HCT116 (cell line): ENCODE data around the gene SLC26A9. TPM values are rescaled to one million over a fixed set of nuclear protein-coding genes. Genes with fewer than 3 reads are reported as not detected.

Experiments
- ATAC-seq: fragments of 200-7000 bp; cut with Tn5 transposase; 2 replicates; pipeline ENCODE4 v1.9.1; 2020; ENCODE audit warnings: mild to moderate bottlenecking, moderate library complexity
- BruUV-seq: library from RNA; stranded (reverse); fragments of 400-500 nt; replicated peaks from 2 replicates; lab custom pipeline; 2021; lab: Mats Ljungman, UMichigan
- CTCF ChIA-PET: fragments of 300-600 bp; sonication (Branson Sonifier 250); formaldehyde crosslinking; loops from one replicate; lab custom pipeline; 2021; ENCODE audit warnings: antibody characterized with exemption; lab: Charles Lee
- POLR2A ChIA-PET: fragments of 300-600, 350-600 bp; sonication (Branson Sonifier 250); formaldehyde crosslinking; loops from one replicate; lab custom pipeline; 2021; ENCODE audit warnings: antibody characterized with exemption; lab: Charles Lee
- RAD21 ChIA-PET, 2 experiments: fragments of 300-600 bp; sonication (Branson Sonifier 250); formaldehyde crosslinking; loops; one replicate each; lab custom pipeline; 2023; ENCODE audit warnings: low total read pairs in 2 of 2; ENCODE audit not compliant: uncharacterized antibody in 2 of 2, unreplicated experiment in 2 of 2, low non-redundant PET in 1 of 2; lab: Charles Lee
- DNase-seq: peaks from one replicate; pipeline ENCODE4 v3.0.0-alpha.2; 2010; ENCODE audit warnings: low read depth, low spot score
- H2AFZ ChIP-seq: fragments of 200-600 bp; shearing (Covaris generic), sonication (generic); 2 replicates; pipeline ENCODE4 v1.6.1; 2017; ENCODE audit warnings: low read depth, mixed run types, mixed read lengths, antibody characterized with exemption, low read length; ENCODE audit not compliant: poor library complexity, severe bottlenecking
- H3K27ac ChIP-seq: 2 replicates; pipeline ENCODE4 v1.5.1; 2012; ENCODE audit warnings: low read depth, low read length
- H3K27me3 ChIP-seq: fragments of 200-600 bp; sonication (generic); 2 replicates; pipeline ENCODE4 v1.6.1; 2016; ENCODE audit warnings: mixed run types, low read length, mixed read lengths; ENCODE audit not compliant: insufficient read depth
- H3K36me3 ChIP-seq, 2 experiments: fragments of 200-500 bp in 1 of 2; fragments of 200-600 bp in 1 of 2; sonication (Bioruptor generic) in 1 of 2; sonication (generic) in 1 of 2; 2 replicates each; pipeline versions ENCODE4 v1.5.1 to v1.6.1; 2014 to 2016; ENCODE audit warnings: low read length in 2 of 2, inconsistent platforms in 1 of 2, mixed read lengths in 1 of 2, mixed run types in 1 of 2; ENCODE audit not compliant: insufficient read depth in 2 of 2, control insufficient read depth in 1 of 2
- H3K4me1 ChIP-seq, 2 experiments: fragments of 200-600 bp in 1 of 2; sonication (generic) in 1 of 2; 2 replicates each; pipeline versions ENCODE4 v1.5.1 to v1.6.1; 2012 to 2017; ENCODE audit warnings: low read length in 2 of 2, inconsistent platforms in 1 of 2, mild to moderate bottlenecking in 1 of 2, mixed read lengths in 1 of 2, mixed run types in 1 of 2, moderate library complexity in 1 of 2; ENCODE audit not compliant: insufficient read depth in 2 of 2, control insufficient read depth in 1 of 2
- H3K4me2 ChIP-seq: fragments of 200-600 bp; sonication (generic); 2 replicates; pipeline ENCODE4 v1.6.1; 2017; ENCODE audit warnings: mixed run types, low read length, mixed read lengths
- H3K4me3 ChIP-seq, 2 experiments: fragments of 200-600 bp in 1 of 2; sonication (generic) in 1 of 2; replicated peaks in 1 of 2; 2 replicates each; pipeline ENCODE4 v1.5.1; 2011 to 2016; ENCODE audit warnings: low read length in 2 of 2, control low read depth in 1 of 2, low read depth in 1 of 2, mild to moderate bottlenecking in 1 of 2, mixed read lengths in 1 of 2, mixed run types in 1 of 2
- H3K79me2 ChIP-seq: fragments of 200-600 bp; sonication (generic); 2 replicates; pipeline ENCODE4 v1.6.1; 2017; ENCODE audit warnings: mild to moderate bottlenecking, mixed run types, low read length, moderate library complexity, mixed read lengths; ENCODE audit not compliant: insufficient read depth
- H3K9ac ChIP-seq: fragments of 200-600 bp; sonication (generic); 2 replicates; pipeline ENCODE4 v1.6.1; 2016; ENCODE audit warnings: low read length, mixed read lengths
- H3K9me2 ChIP-seq: fragments of 200-600 bp; sonication (generic), shearing (Covaris generic); 2 replicates; pipeline ENCODE4 v1.6.1; 2017; ENCODE audit warnings: mixed run types, mild to moderate bottlenecking, moderate library complexity; ENCODE audit not compliant: insufficient read depth
- H3K9me3 ChIP-seq, 2 experiments: fragments of 200-500 bp in 1 of 2; fragments of 200-600 bp in 1 of 2; sonication (Bioruptor generic) in 1 of 2; sonication (generic) in 1 of 2; 2 replicates each; pipeline ENCODE4 v1.6.1; 2014 to 2017; ENCODE audit warnings: low read length in 2 of 2, mixed read lengths in 2 of 2, inconsistent platforms in 1 of 2, low read depth in 1 of 2, mild to moderate bottlenecking in 1 of 2, mixed run types in 1 of 2, moderate library complexity in 1 of 2; ENCODE audit not compliant: control insufficient read depth in 1 of 2, insufficient read depth in 1 of 2
- H4K20me1 ChIP-seq: fragments of 200-600 bp; sonication (generic), shearing (Covaris generic); 2 replicates; pipeline ENCODE4 v1.6.1; 2017; ENCODE audit warnings: mixed run types, mild to moderate bottlenecking, moderate library complexity; ENCODE audit not compliant: insufficient read depth
- CEBPB ChIP-seq: IDR thresholded peaks from 2 replicates; pipeline ENCODE4 v1.6.1; 2012; ENCODE audit warnings: low read depth
- EGR1 ChIP-seq: IDR thresholded peaks from 2 replicates; pipeline ENCODE4 v1.6.1; 2012; ENCODE audit warnings: low read depth
- EZH2 ChIP-seq: fragments of 200-600 bp; sonication (generic); IDR thresholded peaks from 2 replicates; pipeline ENCODE4 v1.6.1; 2017; ENCODE audit warnings: antibody characterized with exemption, mixed run types
- FOSL1 ChIP-seq: IDR thresholded peaks from 2 replicates; pipeline ENCODE4 v1.6.1; 2012; ENCODE audit warnings: low read depth
- JUND ChIP-seq: IDR thresholded peaks from 2 replicates; pipeline ENCODE4 v1.6.1; 2012
- POLR2AphosphoS5 ChIP-seq: IDR thresholded peaks from 2 replicates; pipeline ENCODE4 v1.6.1; 2011; ENCODE audit warnings: mild to moderate bottlenecking, low read depth, low read length, moderate library complexity
- SIN3A ChIP-seq: IDR thresholded peaks from 2 replicates; pipeline ENCODE4 v1.6.1; 2012; ENCODE audit warnings: low read depth
- SP1 ChIP-seq: IDR thresholded peaks from 2 replicates; pipeline ENCODE4 v1.6.1; 2012; ENCODE audit warnings: low read depth
- TCF7L2 ChIP-seq: IDR thresholded peaks from 2 replicates; pipeline ENCODE4 v1.7.0; 2011; ENCODE audit warnings: borderline replicate concordance, inconsistent platforms; ENCODE audit not compliant: insufficient read depth, insufficient read length; ENCODE audit errors: extremely low read depth
- YY1 ChIP-seq: IDR thresholded peaks from 2 replicates; pipeline ENCODE4 v1.6.1; 2011; ENCODE audit warnings: low read length, low read depth, moderate library complexity, mild to moderate bottlenecking; ENCODE audit not compliant: insufficient replicate concordance; ENCODE audit errors: extremely low read depth
- intact Hi-C: fragments of 100-400 bp; cut with micrococcal nuclease; formaldehyde crosslinking; loops from 2 replicates; pipeline ENCODE4 v1.10.0; 2022
- total RNA-seq: library from RNA; stranded (reverse); gene quantifications from one replicate; pipeline ENCODE4 v1.2.1, GENCODE V29; 2021; ENCODE audit not compliant: unreplicated experiment
- TF ChIP-seq, protein P1 (sequence below), 3 experiments: fragments of 200-600 bp in 1 of 3; sonication (generic) in 1 of 3; IDR thresholded peaks in 2 of 3; conservative IDR thresholded peaks in 1 of 3; 2 replicates each; pipeline ENCODE4 v1.5.1; 2012 to 2017; ENCODE audit warnings: low read depth in 2 of 3, low read length in 2 of 3, antibody characterized with exemption in 1 of 3, borderline replicate concordance in 1 of 3, control low read depth in 1 of 3, mild to moderate bottlenecking in 1 of 3, mixed read lengths in 1 of 3, mixed run types in 1 of 3, moderate library complexity in 1 of 3; ENCODE audit not compliant: insufficient read depth in 1 of 3
- TF ChIP-seq, protein P2 (sequence below): IDR thresholded peaks from 2 replicates; pipeline ENCODE4 v1.6.1; 2011; ENCODE audit warnings: mild to moderate bottlenecking, low read length, moderate library complexity; ENCODE audit not compliant: insufficient replicate concordance; ENCODE audit errors: extremely low read depth

SLC26A9 gene
- total RNA-seq, 1 experiment from 2014 or later: not detected

DNA sequence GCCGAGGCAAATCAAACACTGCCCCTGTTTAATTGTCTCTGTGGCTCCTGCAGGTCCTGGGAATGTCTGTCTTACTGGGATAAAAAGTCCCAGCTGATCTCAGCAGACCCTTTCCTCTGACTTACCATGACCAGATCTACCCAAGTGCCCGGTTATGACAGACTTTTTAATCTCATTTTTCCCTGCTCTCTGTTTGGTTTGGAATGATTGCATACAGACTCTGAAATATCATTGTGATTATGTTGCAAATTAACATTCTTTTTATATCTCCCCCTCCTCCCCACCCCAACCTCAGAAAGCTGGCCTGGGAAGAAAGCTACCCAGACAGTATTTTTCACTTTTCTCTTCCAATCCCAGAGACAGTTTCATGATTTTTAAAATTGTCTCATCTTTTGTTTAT, 43.6 kb upstream of the SLC26A9 start:
- no peak overlapping the region for H3K4me2 ChIP-seq
- ChIA-PET CTCF (interaction anchor here (1.1 to 4.1 kb wide), 4 partner anchors 9 to 119 kb away, joined by 5 to 111 read pairs (median 18); no protein-coding TSS in a partner anchor), POLR2A (interaction anchor here (1.5 kb wide), 1 partner anchor 120 kb away, joined by 5 read pairs; no protein-coding TSS in a partner anchor)
- no TSS peak for BruUV-seq
- no peak overlapping the region for H3K27ac ChIP-seq
- ATAC-seq: no peak
- TF ChIP-seq, protein P1, sequence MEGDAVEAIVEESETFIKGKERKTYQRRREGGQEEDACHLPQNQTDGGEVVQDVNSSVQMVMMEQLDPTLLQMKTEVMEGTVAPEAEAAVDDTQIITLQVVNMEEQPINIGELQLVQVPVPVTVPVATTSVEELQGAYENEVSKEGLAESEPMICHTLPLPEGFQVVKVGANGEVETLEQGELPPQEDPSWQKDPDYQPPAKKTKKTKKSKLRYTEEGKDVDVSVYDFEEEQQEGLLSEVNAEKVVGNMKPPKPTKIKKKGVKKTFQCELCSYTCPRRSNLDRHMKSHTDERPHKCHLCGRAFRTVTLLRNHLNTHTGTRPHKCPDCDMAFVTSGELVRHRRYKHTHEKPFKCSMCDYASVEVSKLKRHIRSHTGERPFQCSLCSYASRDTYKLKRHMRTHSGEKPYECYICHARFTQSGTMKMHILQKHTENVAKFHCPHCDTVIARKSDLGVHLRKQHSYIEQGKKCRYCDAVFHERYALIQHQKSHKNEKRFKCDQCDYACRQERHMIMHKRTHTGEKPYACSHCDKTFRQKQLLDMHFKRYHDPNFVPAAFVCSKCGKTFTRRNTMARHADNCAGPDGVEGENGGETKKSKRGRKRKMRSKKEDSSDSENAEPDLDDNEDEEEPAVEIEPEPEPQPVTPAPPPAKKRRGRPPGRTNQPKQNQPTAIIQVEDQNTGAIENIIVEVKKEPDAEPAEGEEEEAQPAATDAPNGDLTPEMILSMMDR (IDR thresholded peaks at IDR 0.05 in 2 of 3, conservative IDR thresholded peaks at IDR 0.05 in 1 of 3; ENCODE audit: borderline replicate concordance in 1 of 3, insufficient read depth in 1 of 3, low read depth in 2 of 3, low read length in 2 of 3): no peak
- no peak for TF ChIP-seq FOSL1
- TF ChIP-seq, protein P2, sequence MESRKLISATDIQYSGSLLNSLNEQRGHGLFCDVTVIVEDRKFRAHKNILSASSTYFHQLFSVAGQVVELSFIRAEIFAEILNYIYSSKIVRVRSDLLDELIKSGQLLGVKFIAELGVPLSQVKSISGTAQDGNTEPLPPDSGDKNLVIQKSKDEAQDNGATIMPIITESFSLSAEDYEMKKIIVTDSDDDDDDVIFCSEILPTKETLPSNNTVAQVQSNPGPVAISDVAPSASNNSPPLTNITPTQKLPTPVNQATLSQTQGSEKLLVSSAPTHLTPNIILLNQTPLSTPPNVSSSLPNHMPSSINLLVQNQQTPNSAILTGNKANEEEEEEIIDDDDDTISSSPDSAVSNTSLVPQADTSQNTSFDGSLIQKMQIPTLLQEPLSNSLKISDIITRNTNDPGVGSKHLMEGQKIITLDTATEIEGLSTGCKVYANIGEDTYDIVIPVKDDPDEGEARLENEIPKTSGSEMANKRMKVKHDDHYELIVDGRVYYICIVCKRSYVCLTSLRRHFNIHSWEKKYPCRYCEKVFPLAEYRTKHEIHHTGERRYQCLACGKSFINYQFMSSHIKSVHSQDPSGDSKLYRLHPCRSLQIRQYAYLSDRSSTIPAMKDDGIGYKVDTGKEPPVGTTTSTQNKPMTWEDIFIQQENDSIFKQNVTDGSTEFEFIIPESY: no peak
- no peak for TF ChIP-seq CEBPB
- TF ChIP-seq POLR2AphosphoS5: no peak
- no peak for TF ChIP-seq SIN3A
- no peak for TF ChIP-seq YY1
- no peak for TF ChIP-seq TCF7L2
- TF ChIP-seq EGR1: no peak
- TF ChIP-seq JUND: no peak
- no peak for TF ChIP-seq SP1
- TF ChIP-seq EZH2: no peak
- TF ChIP-seq, all 23 proteins: peak for 0
- Histone ChIP-seq H3K4me1 (peaks cover 3 to 21% of the 10 kb centered on the region in 2 experiments), H4K20me1 (no peaks in the 10 kb centered on the region), H3K36me3 (no peaks in the 10 kb centered on the region), H2AFZ (no peak overlapping the region), H3K9ac (no peak overlapping the region), H3K9me2 (no peaks in the 10 kb centered on the region; the same call in 1 of the 2 replicates), H3K27me3 (no peaks in the 10 kb centered on the region), H3K79me2 (no peaks in the 10 kb centered on the region), H3K9me3 (no peaks in the 10 kb centered on the region), H3K4me3 (no peak overlapping the region)
- intact Hi-C loops: no loop called here
- RAD21 ChIA-PET: interaction anchor here (0.6 to 3.3 kb wide), 3 partner anchors 10 to 120 kb away, joined by 3 to 20 read pairs (median 7); no protein-coding TSS in a partner anchor
- DNase-seq: no peak
